ENCODE results near the gene SHQ1.
A peak's percentile ranks its signal among the peaks of the same experiment; 100 is the strongest.

SHQ1 gene

GRCh38 chr3:72756900-72757299 lies 91.3 kb downstream of the SHQ1 start:
- peaks cover 0 to 5% (median 0%) of the 10 kb centered on the region in 11 experiments; a peak in 1 of 22 replicates for H3K27me3 ChIP-seq
- peak overlapping the region in 7 of 11 experiments; percentile 26 to 61 (median 42); a peak in 9 of 22 replicates for H3K9ac ChIP-seq
- peak overlapping the region; percentile 52 to 83 (median 80) for H3K4me2 ChIP-seq
- H3K36me3 ChIP-seq = peaks cover 3 to 46% (median 26%) of the 10 kb centered on the region in 11 experiments; a peak in 18 of 22 replicates
- H3K9me3 ChIP-seq (replicated peaks in 1 of 11) = peaks cover 0 to 26% (median 16%) of the 10 kb centered on the region in 11 experiments; a peak in 16 of 22 replicates
- H3K4me3 ChIP-seq = peak overlapping the region in 2 of 10 experiments; percentile 19 to 34; a peak in 4 of 20 replicates
- peaks cover 23 to 60% (median 49%) of the 10 kb centered on the region in 10 experiments for H3K4me1 ChIP-seq
- TF ChIP-seq Cebpa-rat (IDR thresholded peaks at IDR 0.05) = peak in 9 of 11 experiments; percentile 29 to 80 (median 57); a peak in 11 of 22 replicates
- H4K20me1 ChIP-seq = no peaks in the 10 kb centered on the region; a peak in 1 of 22 replicates
- H3K27ac ChIP-seq = peak overlapping the region in 9 of 11 experiments; percentile 49 to 75 (median 67); a peak in 19 of 22 replicates

- H3K27ac ChIP-seq = no peak overlapping the region
- no peaks in the 10 kb centered on the region; a peak in 1 of 22 replicates for H4K20me1 ChIP-seq
- H3K9me3 ChIP-seq (replicated peaks in 1 of 11) = peaks cover 0 to 26% (median 16%) of the 10 kb centered on the region in 11 experiments; a peak in 16 of 22 replicates
- H3K36me3 ChIP-seq = peaks cover 3 to 47% (median 29%) of the 10 kb centered on the region in 11 experiments; a peak in 18 of 22 replicates
- no peak for TF ChIP-seq Cebpa-rat (IDR thresholded peaks at IDR 0.05)
- H3K27me3 ChIP-seq = peaks cover 0 to 5% (median 0%) of the 10 kb centered on the region in 11 experiments; a peak in 1 of 22 replicates
- H3K4me3 ChIP-seq = no peak overlapping the region
- H3K9ac ChIP-seq = no peak overlapping the region
- H3K4me2 ChIP-seq = peak overlapping the region in 2 of 11 experiments; percentile 36 to 80; a peak in 2 of 22 replicates
- peaks cover 23 to 63% (median 55%) of the 10 kb centered on the region in 10 experiments for H3K4me1 ChIP-seq
These were observed 93.7 kb downstream of the SHQ1 start for GRCh38 chr3:72754582-72754981.

DNA sequence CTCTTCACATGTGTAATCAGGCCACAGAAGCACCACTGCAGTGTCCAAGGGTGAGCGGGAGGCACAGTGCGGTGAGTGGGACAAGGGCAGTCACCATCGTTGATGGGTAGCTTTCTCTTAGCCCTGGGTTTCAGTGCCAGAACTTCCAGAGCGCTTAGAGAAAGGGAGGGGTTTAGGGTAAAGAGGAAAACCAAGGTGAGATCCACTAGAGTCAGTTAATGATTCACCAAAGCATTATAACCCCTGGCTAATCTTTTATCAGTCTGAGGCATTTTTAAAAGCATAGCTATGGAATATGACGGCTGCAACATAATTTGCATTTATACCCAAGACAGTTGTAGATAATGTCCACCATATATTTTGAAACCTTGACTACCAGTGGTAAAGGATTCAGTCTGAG lies 94.8 kb downstream of the SHQ1 start:
- Histone ChIP-seq H3K4me1 (peaks cover 26 to 67% (median 56%) of the 10 kb centered on the region in 10 experiments), H3K4me3 (no peak overlapping the region), H3K4me2 (no peak overlapping the region), H3K9ac (no peak overlapping the region), H3K27me3 (peaks cover 0 to 5% (median 0%) of the 10 kb centered on the region in 11 experiments; a peak in 1 of 22 replicates), H3K36me3 (peaks cover 3 to 49% (median 29%) of the 10 kb centered on the region in 11 experiments; a peak in 17 of 22 replicates), H3K9me3 (replicated peaks in 1 of 11) (peaks cover 0 to 26% (median 16%) of the 10 kb centered on the region in 11 experiments; a peak in 16 of 22 replicates), H4K20me1 (no peaks in the 10 kb centered on the region; a peak in 1 of 22 replicates), H3K27ac (no peak overlapping the region)
- no peak for TF ChIP-seq Cebpa-rat (IDR thresholded peaks at IDR 0.05)

GRCh38 chr3:72750405-72750965 lies 97.8 kb downstream of the SHQ1 start:
- Histone ChIP-seq H3K36me3 (peaks cover 3 to 49% (median 29%) of the 10 kb centered on the region in 11 experiments; a peak in 17 of 22 replicates), H3K27me3 (peaks cover 0 to under 1% (median 0%) of the 10 kb centered on the region in 11 experiments; a peak in 1 of 22 replicates), H3K9me3 (replicated peaks in 1 of 11) (peaks cover 0 to 32% (median 19%) of the 10 kb centered on the region in 11 experiments; a peak in 16 of 22 replicates), H3K4me2 (peak overlapping the region in 7 of 11 experiments; percentile 5 to 69 (median 18); a peak in 9 of 22 replicates), H4K20me1 (no peaks in the 10 kb centered on the region), H3K4me3 (no peak overlapping the region), H3K4me1 (peaks cover 8 to 47% (median 33%) of the 10 kb centered on the region in 10 experiments), H3K9ac (no peak overlapping the region; a peak in 2 of 22 replicates), H3K27ac (peak overlapping the region in 8 of 11 experiments; percentile 14 to 63 (median 30); a peak in 11 of 22 replicates)
- TF ChIP-seq Cebpa-rat (IDR thresholded peaks at IDR 0.05) = no peak

- H4K20me1 ChIP-seq = no peaks in the 10 kb centered on the region
- H3K27me3 ChIP-seq = no peaks in the 10 kb centered on the region
- no peak overlapping the region for H3K4me3 ChIP-seq
- H3K9ac ChIP-seq = peak overlapping the region in 2 of 11 experiments; percentile 6 to 15; a peak in 4 of 22 replicates
- peak overlapping the region in 8 of 11 experiments; percentile 42 to 69 (median 53); a peak in 11 of 22 replicates for H3K27ac ChIP-seq
- TF ChIP-seq Cebpa-rat (IDR thresholded peaks at IDR 0.05) = peak in 9 of 11 experiments; percentile 23 to 85 (median 78); a peak in 16 of 22 replicates
- H3K4me2 ChIP-seq = peak overlapping the region in 10 of 11 experiments; percentile 0 to 69 (median 31); a peak in 13 of 22 replicates
- peaks cover 3 to 37% (median 20%) of the 10 kb centered on the region in 11 experiments; a peak in 17 of 22 replicates for H3K36me3 ChIP-seq
- peaks cover 0 to 25% (median 14%) of the 10 kb centered on the region in 11 experiments; a peak in 15 of 22 replicates for H3K9me3 ChIP-seq (replicated peaks in 1 of 11)
- peaks cover 7 to 45% (median 36%) of the 10 kb centered on the region in 10 experiments for H3K4me1 ChIP-seq
These were observed 99.6 kb downstream of the SHQ1 start for GRCh38 chr3:72748659-72749058.

- H3K4me2 ChIP-seq = no peak overlapping the region
- no peak for TF ChIP-seq Cebpa-rat (IDR thresholded peaks at IDR 0.05)
- no peak overlapping the region for H3K9ac ChIP-seq
- H3K36me3 ChIP-seq = peaks cover 0 to 19% (median 5%) of the 10 kb centered on the region in 11 experiments; a peak in 7 of 22 replicates
- no peaks in the 10 kb centered on the region for H4K20me1 ChIP-seq
- H3K27me3 ChIP-seq = no peaks in the 10 kb centered on the region
- H3K9me3 ChIP-seq (replicated peaks in 1 of 11) = peaks cover 0 to 11% (median 0%) of the 10 kb centered on the region in 11 experiments; a peak in 5 of 22 replicates
- no peak overlapping the region for H3K4me3 ChIP-seq
- peak overlapping the region in 1 of 11 experiments; percentile 3; a peak in 1 of 22 replicates for H3K27ac ChIP-seq
- H3K4me1 ChIP-seq = peaks cover 7 to 57% (median 47%) of the 10 kb centered on the region in 10 experiments
These were observed 101.5 kb downstream of the SHQ1 start for GRCh38 chr3:72746430-72747411.

GRCh38 chr3:72745146-72745999 lies 102.9 kb downstream of the SHQ1 start:
- H3K27me3 ChIP-seq = no peaks in the 10 kb centered on the region
- no peak overlapping the region for H3K27ac ChIP-seq
- peaks cover 7 to 62% (median 51%) of the 10 kb centered on the region in 10 experiments for H3K4me1 ChIP-seq
- no peak for TF ChIP-seq Cebpa-rat (IDR thresholded peaks at IDR 0.05)
- peaks cover 0 to 11% (median 0%) of the 10 kb centered on the region in 11 experiments; a peak in 5 of 22 replicates for H3K9me3 ChIP-seq (replicated peaks in 1 of 11)
- H3K4me2 ChIP-seq = no peak overlapping the region
- no peak overlapping the region for H3K9ac ChIP-seq
- no peaks in the 10 kb centered on the region for H4K20me1 ChIP-seq
- no peak overlapping the region for H3K4me3 ChIP-seq
- peaks cover 0 to 17% (median 4%) of the 10 kb centered on the region in 11 experiments; a peak in 7 of 22 replicates for H3K36me3 ChIP-seq
